ENCODE measurements around the gene KRT86. TPM values are rescaled to one million over a fixed set of nuclear protein-coding genes. Genes with fewer than 3 reads are reported as not detected.

KRT86 gene
- total and polyA plus RNA-seq, 2 donors (not counting 1 experiment from before 2014, with no cell fraction given) = not detected

DNA sequence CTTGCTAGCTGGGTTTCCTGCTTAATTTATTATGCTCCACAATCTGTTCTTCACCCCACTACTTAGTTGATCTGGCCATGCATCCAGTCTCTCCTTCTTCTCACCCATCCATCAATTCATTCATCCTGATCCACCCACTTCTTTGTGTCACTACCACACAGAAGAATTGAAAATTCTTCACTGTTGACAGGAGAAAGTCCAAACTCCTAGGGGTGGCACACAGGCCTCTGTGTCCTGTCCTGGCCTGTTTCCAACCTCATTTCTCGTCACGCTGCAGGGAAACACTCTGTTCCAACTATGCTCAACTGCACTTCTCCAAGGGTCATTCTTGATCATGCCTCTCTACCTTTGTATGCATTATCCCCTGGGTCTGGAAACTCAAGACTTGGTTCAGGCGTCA is 57.4 kb downstream of the KRT86 start:
- 87% methylated on average over 3 of the region's 3 CpGs for WGBS (ENCODE audit: insufficient coverage)
- peaks cover 13% of the 10 kb centered on the region for H3K27me3 Mint-ChIP-seq
- CTCF ChIA-PET = no interaction called here

DNA sequence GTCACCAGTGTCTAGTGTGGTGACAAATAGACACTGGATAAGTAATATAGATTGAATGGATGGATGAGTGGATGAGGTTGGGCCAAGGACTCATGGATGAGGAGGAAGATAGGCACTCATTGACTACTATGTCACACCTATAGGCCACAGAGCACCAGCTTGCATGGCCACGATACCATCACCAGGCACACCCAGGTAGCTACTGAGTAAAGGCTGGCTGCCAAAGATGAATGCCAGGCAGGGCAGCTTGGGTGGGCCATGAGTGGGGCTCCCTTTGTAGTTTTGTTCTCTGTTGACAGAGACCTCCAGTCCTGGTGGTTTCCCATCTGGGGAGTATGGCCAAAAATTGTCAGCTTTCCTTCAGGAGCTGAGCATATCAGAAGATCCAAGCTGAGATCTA is 57.9 kb downstream of the KRT86 start:
- Mint-ChIP-seq H3K4me3 (no peak overlapping the region), H3K27ac (no peak overlapping the region), H3K4me1 (peaks cover 1% of the 10 kb centered on the region), H3K9me3 (ENCODE audit: insufficient read depth) (peaks cover 4% of the 10 kb centered on the region), H3K27me3 (peaks cover 11% of the 10 kb centered on the region)
- peaks cover 0 to 1% of the 10 kb centered on the region in 2 donors for H3K4me1 ChIP-seq (ENCODE audit: control insufficient read depth in 2 of 2, insufficient read depth in 2 of 2, low read length in 2 of 2)
- DNase-seq (no peak), ATAC-seq (ENCODE audit: low read depth) (no peak)
- no peaks in the 10 kb centered on the region for H3K36me3 ChIP-seq (replicated peaks in 1 of 2; ENCODE audit: control extremely low read depth in 1 of 2, control insufficient read depth in 1 of 2, extremely low read depth in 1 of 2, insufficient read depth in 2 of 2, low read length in 1 of 2)
- no peak overlapping the region for H3K4me2 ChIP-seq (replicated peaks; ENCODE audit: low read depth, low read length, poor library complexity, severe bottlenecking)
- no peaks in the 10 kb centered on the region for H4K20me1 ChIP-seq (ENCODE audit: control insufficient read depth, insufficient read depth, low read length, poor library complexity, severe bottlenecking)
- no CpG with 5 or more reads among the region's 1 CpG for WGBS (ENCODE audit: insufficient coverage)
- CTCF ChIA-PET = no interaction called here
- no peak overlapping the region for H3K4me3 ChIP-seq (ENCODE audit: control extremely low read depth in 1 of 5, extremely low read depth in 1 of 5, insufficient read depth in 1 of 5, low read depth in 2 of 5, low read length in 4 of 5)
- POLR2A ChIA-PET = no interaction called here
- TF ChIP-seq, protein P1, sequence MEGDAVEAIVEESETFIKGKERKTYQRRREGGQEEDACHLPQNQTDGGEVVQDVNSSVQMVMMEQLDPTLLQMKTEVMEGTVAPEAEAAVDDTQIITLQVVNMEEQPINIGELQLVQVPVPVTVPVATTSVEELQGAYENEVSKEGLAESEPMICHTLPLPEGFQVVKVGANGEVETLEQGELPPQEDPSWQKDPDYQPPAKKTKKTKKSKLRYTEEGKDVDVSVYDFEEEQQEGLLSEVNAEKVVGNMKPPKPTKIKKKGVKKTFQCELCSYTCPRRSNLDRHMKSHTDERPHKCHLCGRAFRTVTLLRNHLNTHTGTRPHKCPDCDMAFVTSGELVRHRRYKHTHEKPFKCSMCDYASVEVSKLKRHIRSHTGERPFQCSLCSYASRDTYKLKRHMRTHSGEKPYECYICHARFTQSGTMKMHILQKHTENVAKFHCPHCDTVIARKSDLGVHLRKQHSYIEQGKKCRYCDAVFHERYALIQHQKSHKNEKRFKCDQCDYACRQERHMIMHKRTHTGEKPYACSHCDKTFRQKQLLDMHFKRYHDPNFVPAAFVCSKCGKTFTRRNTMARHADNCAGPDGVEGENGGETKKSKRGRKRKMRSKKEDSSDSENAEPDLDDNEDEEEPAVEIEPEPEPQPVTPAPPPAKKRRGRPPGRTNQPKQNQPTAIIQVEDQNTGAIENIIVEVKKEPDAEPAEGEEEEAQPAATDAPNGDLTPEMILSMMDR (IDR thresholded peaks at IDR 0.05) = no peak
- no peak for TF ChIP-seq EZH2 (IDR thresholded peaks at IDR 0.05; ENCODE audit: borderline replicate concordance, insufficient read depth, low read depth, low read length, poor library complexity, severe bottlenecking)
- intact Hi-C loops (cut with micrococcal nuclease) = no loop called here
- no peak overlapping the region for H2AFZ ChIP-seq (ENCODE audit: insufficient read depth, low read depth, low read length, poor library complexity, severe bottlenecking)
- H3K9me3 ChIP-seq (ENCODE audit: control extremely low read depth in 1 of 3, control insufficient read depth in 2 of 3, insufficient read depth in 1 of 3, low read length in 2 of 3) = peaks cover 0 to 8% (median 0%) of the 10 kb centered on the region in 3 donors
- H3K27ac ChIP-seq (ENCODE audit: low read length in 2 of 2) = no peak overlapping the region
- H3K9ac ChIP-seq (ENCODE audit: low read length) = no peak overlapping the region
- H3K27me3 ChIP-seq (replicated peaks in 1 of 4; ENCODE audit: control extremely low read depth in 1 of 4, control insufficient read depth in 3 of 4, insufficient read depth in 4 of 4, low read length in 3 of 4) = peaks cover 0 to 6% (median 1%) of the 10 kb centered on the region in 4 experiments
- H3K79me2 ChIP-seq (ENCODE audit: control insufficient read depth, insufficient read depth, low read length) = no peaks in the 10 kb centered on the region

More for the DNA sequence above, 57.4 kb downstream of the KRT86 start:
- Histone ChIP-seq H3K4me3 (ENCODE audit: control extremely low read depth in 1 of 5, extremely low read depth in 1 of 5, insufficient read depth in 1 of 5, low read depth in 2 of 5, low read length in 4 of 5) (no peak overlapping the region), H3K4me2 (replicated peaks; ENCODE audit: low read depth, low read length, poor library complexity, severe bottlenecking) (no peak overlapping the region), H3K9ac (ENCODE audit: low read length) (no peak overlapping the region), H3K27me3 (replicated peaks in 1 of 4; ENCODE audit: control extremely low read depth in 1 of 4, control insufficient read depth in 3 of 4, insufficient read depth in 4 of 4, low read length in 3 of 4) (peaks cover 0 to 6% (median 1%) of the 10 kb centered on the region in 4 experiments), H3K36me3 (replicated peaks in 1 of 2; ENCODE audit: control extremely low read depth in 1 of 2, control insufficient read depth in 1 of 2, extremely low read depth in 1 of 2, insufficient read depth in 2 of 2, low read length in 1 of 2) (no peaks in the 10 kb centered on the region), H3K27ac (ENCODE audit: low read length in 2 of 2) (no peak overlapping the region), H3K4me1 (ENCODE audit: control insufficient read depth in 2 of 2, insufficient read depth in 2 of 2, low read length in 2 of 2) (peaks cover 0 to 3% of the 10 kb centered on the region in 2 donors), H3K9me3 (ENCODE audit: control extremely low read depth in 1 of 3, control insufficient read depth in 2 of 3, insufficient read depth in 1 of 3, low read length in 2 of 3) (peaks cover 0 to 8% (median 0%) of the 10 kb centered on the region in 3 donors), H2AFZ (ENCODE audit: insufficient read depth, low read depth, low read length, poor library complexity, severe bottlenecking) (no peak overlapping the region), H3K79me2 (ENCODE audit: control insufficient read depth, insufficient read depth, low read length) (no peaks in the 10 kb centered on the region), H4K20me1 (ENCODE audit: control insufficient read depth, insufficient read depth, low read length, poor library complexity, severe bottlenecking) (no peaks in the 10 kb centered on the region)
- peaks cover 4% of the 10 kb centered on the region for H3K4me1 Mint-ChIP-seq
- TF ChIP-seq, protein P1 (IDR thresholded peaks at IDR 0.05) = no peak
- TF ChIP-seq EZH2 (IDR thresholded peaks at IDR 0.05; ENCODE audit: borderline replicate concordance, insufficient read depth, low read depth, low read length, poor library complexity, severe bottlenecking) = no peak
- H3K4me3 Mint-ChIP-seq = no peak overlapping the region
- peaks cover 4% of the 10 kb centered on the region for H3K9me3 Mint-ChIP-seq (ENCODE audit: insufficient read depth)
- POLR2A ChIA-PET = no interaction called here
- intact Hi-C loops (cut with micrococcal nuclease) = no loop called here
- no peak overlapping the region for H3K27ac Mint-ChIP-seq
- no peak for ATAC-seq (ENCODE audit: low read depth)
- DNase-seq = no peak
